LNCaP clone FGC (cell line): ENCODE data around the gene AHSA1.
"Not testable (repeated sequence)": the region's sequence is repeated elsewhere in the genome, so short reads cannot be mapped to it uniquely, and the experiment has no call there.

ENCODE experiments used
- DNase-seq: peaks from one replicate; pipeline ENCODE4 v3.0.0-alpha.2; 2011; ENCODE audit warnings: low read depth
- H3K4me3 ChIP-seq: 2 replicates; pipeline ENCODE4 v1.5.1; 2011; ENCODE audit warnings: mild to moderate bottlenecking, low read depth, low read length, control low read depth
- CTCF ChIP-seq: IDR thresholded peaks from 2 replicates; pipeline ENCODE4 v1.5.1; 2012; ENCODE audit warnings: mild to moderate bottlenecking; ENCODE audit not compliant: control insufficient read depth, insufficient read depth; ENCODE audit errors: extremely low read depth

AHSA1 gene

GRCh38 chr14:77457522-77458248, at the start of gene AHSA1, which contains the start of gene VIPAS39:
TSS of gene AHSA1 (plus strand) at chr14:77458093. CDS start at chr14:77458190, 97 bp downstream.
TSS of gene VIPAS39 (minus strand) at chr14:77457601. CDS start at chr14:77454102, 3,499 bp downstream.
- DNase-seq = peak; percentile 99
- peak within 1 kb of the TSS; percentile 98 for H3K4me3 ChIP-seq
- TF ChIP-seq CTCF = no peak

- no peak overlapping the region for H3K4me3 ChIP-seq
- TF ChIP-seq CTCF = peak; percentile 52
- no peak for DNase-seq
Observed at GRCh38 chr14:77409131-77409533, 48.8 kb upstream of the AHSA1 start.

DNA sequence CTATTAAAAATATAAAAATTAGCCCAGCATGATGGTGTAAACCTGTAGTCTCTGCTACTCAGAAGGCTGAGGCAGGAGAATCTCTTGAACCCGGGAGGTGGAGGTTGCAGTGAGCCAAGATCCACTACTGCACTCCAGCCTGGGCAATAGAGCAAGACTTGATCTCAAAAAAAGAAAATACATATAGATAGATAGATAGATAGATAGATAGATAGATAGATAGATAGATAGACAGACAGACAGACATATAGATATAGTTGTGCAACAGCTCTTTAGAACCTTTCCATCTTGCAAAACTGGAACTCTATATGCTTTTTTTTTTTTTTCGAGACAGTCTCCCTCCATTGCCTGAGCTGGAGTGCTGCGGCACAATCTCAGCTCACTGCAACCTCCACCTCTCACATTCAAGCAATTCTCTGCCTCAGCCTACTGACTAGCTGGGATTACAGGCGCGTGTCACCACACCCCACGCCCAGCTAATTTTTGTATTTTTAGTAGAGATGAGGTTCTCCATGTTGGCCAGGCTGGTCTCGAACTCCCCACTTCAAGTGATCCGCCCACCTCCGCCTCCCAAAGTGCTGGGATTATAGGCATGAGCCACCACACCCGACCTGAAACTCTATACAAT, 42.4 kb upstream of the AHSA1 start:
- H3K4me3 ChIP-seq, DNase-seq: not testable (repeated sequence)

GRCh38 chr14:77416098-77416497, 41.8 kb upstream of the AHSA1 start:
- DNase-seq, H3K4me3 ChIP-seq: not testable (repeated sequence)

- DNase-seq = no peak
- no peak overlapping the region for H3K4me3 ChIP-seq
- TF ChIP-seq CTCF = no peak
Observed at GRCh38 chr14:77416836-77417235, 41.1 kb upstream of the AHSA1 start.

DNA sequence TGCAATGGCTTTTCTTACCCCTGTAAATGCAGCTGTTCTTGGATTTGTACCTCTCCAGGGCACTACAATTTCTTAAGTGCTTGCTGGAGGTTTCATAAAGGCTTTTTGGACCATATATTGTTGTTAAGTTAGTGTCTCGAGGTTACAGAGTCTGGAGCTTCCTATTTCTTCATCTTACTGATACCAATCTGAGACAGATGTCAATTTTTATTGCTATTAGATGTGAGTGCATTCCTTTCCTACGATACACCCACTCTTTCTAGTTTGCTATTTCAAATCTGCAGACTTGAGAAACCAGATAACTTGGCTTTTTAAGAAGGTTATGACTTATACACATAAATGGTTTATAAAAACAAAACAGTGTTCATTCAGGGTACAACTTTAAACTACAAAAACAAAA, 36.7 kb upstream of the AHSA1 start:
- no peak overlapping the region for H3K4me3 ChIP-seq
- TF ChIP-seq CTCF = no peak
- DNase-seq = no peak

GRCh38 chr14:77423423-77423822, 34.5 kb upstream of the AHSA1 start, which contains the start of gene NOXRED1:
TSS of gene NOXRED1 (minus strand) at chr14:77423523. CDS start at chr14:77422889, 634 bp downstream.
- DNase-seq = no peak
- H3K4me3 ChIP-seq = no peak within 1 kb of the TSS
- TF ChIP-seq CTCF = no peak

GRCh38 chr14:77424862-77425261, 33.0 kb upstream of the AHSA1 start:
- no peak for TF ChIP-seq CTCF
- H3K4me3 ChIP-seq = no peak overlapping the region
- DNase-seq = no peak
